ENCODE data around the gene ALG3. TPM values are rescaled to one million over a fixed set of nuclear protein-coding genes. Genes with fewer than 3 reads are reported as not detected.

ALG3 gene
- total RNA-seq, 4 donors from 2014 or later: 45.8 to 63.9 (median 54.6) TPM

DNA sequence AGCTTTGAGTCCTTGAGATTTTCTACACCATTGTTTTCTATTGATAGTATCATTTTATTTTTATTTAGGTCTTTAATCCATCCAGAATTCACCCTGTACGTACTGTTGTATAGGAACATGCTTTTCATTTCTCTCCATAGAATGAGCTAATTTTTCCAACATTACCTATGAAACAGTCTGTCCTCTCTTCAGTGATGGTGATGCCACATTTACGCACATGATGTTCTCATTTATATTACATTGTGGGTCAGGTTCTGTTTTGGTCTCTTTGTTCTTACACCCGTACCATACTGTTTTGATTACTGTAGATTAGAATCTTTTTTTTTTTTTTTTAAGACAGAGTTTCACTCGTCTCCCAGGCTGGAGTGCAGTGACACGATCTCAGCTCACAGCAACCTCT is 37.0 kb downstream of the ALG3 start:
- no peaks in the 10 kb centered on the region for H3K9me3 ChIP-seq
- peaks cover 0 to 10% (median 0%) of the 10 kb centered on the region in 4 donors for H3K27me3 ChIP-seq
- no peak overlapping the region for H3K4me3 ChIP-seq
- H3K36me3 ChIP-seq: no peaks in the 10 kb centered on the region
- no peaks in the 10 kb centered on the region for H3K4me1 ChIP-seq
- intact Hi-C loops (cut with DNase I): no loop called here
- TF ChIP-seq CTCF (IDR thresholded peaks at IDR 0.05): no peak
- no peak for TF ChIP-seq POLR2A (IDR thresholded peaks at IDR 0.05)
- DNase-seq: no peak
- WGBS, 2 donors: 70 to 81% methylated on average over 5 of the region's 5 CpGs
- H3K27ac ChIP-seq: no peak overlapping the region

GRCh38 chr3:184211297-184211696 is 37.5 kb downstream of the ALG3 start:
- Histone ChIP-seq H3K4me3 (no peak overlapping the region), H3K36me3 (no peaks in the 10 kb centered on the region), H3K27me3 (peaks cover 0 to 13% (median 0%) of the 10 kb centered on the region in 4 donors), H3K4me1 (no peaks in the 10 kb centered on the region), H3K27ac (no peak overlapping the region), H3K9me3 (no peaks in the 10 kb centered on the region)
- WGBS, 2 donors: 75 to 76% methylated on average over 5 of the region's 5 CpGs
- TF ChIP-seq CTCF (IDR thresholded peaks at IDR 0.05): no peak
- TF ChIP-seq POLR2A (IDR thresholded peaks at IDR 0.05): no peak
- intact Hi-C loops (cut with DNase I): no loop called here
- no peak for DNase-seq

GRCh38 chr3:184209146-184209923 is 39.4 kb downstream of the ALG3 start:
- intact Hi-C loops (cut with DNase I): no loop called here
- Histone ChIP-seq H3K9me3 (no peaks in the 10 kb centered on the region), H3K4me3 (no peak overlapping the region), H3K27ac (no peak overlapping the region), H3K36me3 (no peaks in the 10 kb centered on the region), H3K27me3 (peaks cover 0 to 24% (median 0%) of the 10 kb centered on the region in 4 donors), H3K4me1 (no peaks in the 10 kb centered on the region)
- DNase-seq: no peak
- TF ChIP-seq POLR2A (IDR thresholded peaks at IDR 0.05) (no peak), CTCF (IDR thresholded peaks at IDR 0.05) (no peak)
- 55 to 56% methylated on average over 11 of the region's 11 CpGs for WGBS, 2 donors

DNA sequence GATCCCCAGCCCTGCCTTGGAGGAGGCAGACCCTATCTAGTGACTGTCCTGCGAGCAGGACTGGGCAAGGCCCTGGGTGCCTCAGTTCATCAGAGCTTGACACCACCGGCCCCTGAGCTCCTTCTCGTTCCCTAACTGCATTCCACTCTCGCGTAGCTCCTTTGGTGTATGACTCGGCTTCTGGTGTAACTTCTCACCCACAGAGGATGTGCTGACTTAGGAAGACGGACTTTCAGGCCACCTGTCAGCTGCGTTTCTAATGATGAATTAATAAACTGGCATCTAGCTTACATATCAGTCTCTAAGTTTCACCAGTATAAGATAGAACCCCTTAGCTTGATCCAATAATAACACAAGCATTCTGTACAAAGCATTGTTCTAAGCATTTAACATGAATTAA is 45.2 kb downstream of the ALG3 start:
- H3K36me3 ChIP-seq: no peaks in the 10 kb centered on the region
- intact Hi-C loops (cut with DNase I): no loop called here
- 79 to 80% methylated on average over 8 of the region's 8 CpGs for WGBS, 2 donors
- no peak overlapping the region for H3K27ac ChIP-seq
- DNase-seq: no peak
- H3K9me3 ChIP-seq: no peaks in the 10 kb centered on the region
- no peak for TF ChIP-seq CTCF (IDR thresholded peaks at IDR 0.05)
- TF ChIP-seq POLR2A (IDR thresholded peaks at IDR 0.05): no peak
- H3K4me3 ChIP-seq: no peak overlapping the region
- no peaks in the 10 kb centered on the region for H3K4me1 ChIP-seq
- peaks cover 0 to 24% (median 0%) of the 10 kb centered on the region in 4 donors for H3K27me3 ChIP-seq

DNA sequence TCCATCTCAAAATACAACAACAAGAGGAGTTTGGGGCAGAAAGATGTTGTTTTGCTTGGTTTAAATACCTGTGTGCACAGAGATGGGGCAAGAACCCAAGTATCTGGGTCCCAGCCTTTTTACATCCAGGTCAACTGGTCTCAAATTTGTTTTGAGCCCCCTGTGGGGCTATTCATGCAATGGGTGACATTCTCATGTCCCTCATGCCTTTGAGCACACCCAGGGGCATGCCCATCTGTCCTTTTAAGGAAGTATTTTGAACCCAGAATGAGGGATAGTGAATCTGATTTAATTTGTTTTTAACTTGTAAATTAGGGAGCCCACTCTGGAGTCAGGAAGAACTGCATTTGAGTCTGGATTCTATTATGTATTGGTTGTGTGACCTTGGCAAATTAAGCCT is 47.9 kb downstream of the ALG3 start:
- no peak overlapping the region for H3K27ac ChIP-seq
- H3K9me3 ChIP-seq: no peaks in the 10 kb centered on the region
- DNase-seq: no peak
- peaks cover 0 to 9% (median 0%) of the 10 kb centered on the region in 4 donors for H3K27me3 ChIP-seq
- intact Hi-C loops (cut with DNase I): no loop called here
- H3K4me1 ChIP-seq: no peaks in the 10 kb centered on the region
- peaks cover 0 to 10% (median 0%) of the 10 kb centered on the region in 3 donors for H3K36me3 ChIP-seq
- no peak for TF ChIP-seq CTCF (IDR thresholded peaks at IDR 0.05)
- no peak for TF ChIP-seq POLR2A (IDR thresholded peaks at IDR 0.05)
- no peak overlapping the region for H3K4me3 ChIP-seq

All from esophagus squamous epithelium (tissue), 5 donors.